GM12801 (cell line): ENCODE results near the gene PAMR1.

Experiments used
- TF ChIP-seq, protein P1 (sequence below): IDR thresholded peaks from one replicate; pipeline ENCODE4 v1.5.1; 2011; ENCODE audit warnings: control low read depth; ENCODE audit not compliant: insufficient read length; ENCODE audit errors: extremely low read depth

PAMR1 gene

DNA sequence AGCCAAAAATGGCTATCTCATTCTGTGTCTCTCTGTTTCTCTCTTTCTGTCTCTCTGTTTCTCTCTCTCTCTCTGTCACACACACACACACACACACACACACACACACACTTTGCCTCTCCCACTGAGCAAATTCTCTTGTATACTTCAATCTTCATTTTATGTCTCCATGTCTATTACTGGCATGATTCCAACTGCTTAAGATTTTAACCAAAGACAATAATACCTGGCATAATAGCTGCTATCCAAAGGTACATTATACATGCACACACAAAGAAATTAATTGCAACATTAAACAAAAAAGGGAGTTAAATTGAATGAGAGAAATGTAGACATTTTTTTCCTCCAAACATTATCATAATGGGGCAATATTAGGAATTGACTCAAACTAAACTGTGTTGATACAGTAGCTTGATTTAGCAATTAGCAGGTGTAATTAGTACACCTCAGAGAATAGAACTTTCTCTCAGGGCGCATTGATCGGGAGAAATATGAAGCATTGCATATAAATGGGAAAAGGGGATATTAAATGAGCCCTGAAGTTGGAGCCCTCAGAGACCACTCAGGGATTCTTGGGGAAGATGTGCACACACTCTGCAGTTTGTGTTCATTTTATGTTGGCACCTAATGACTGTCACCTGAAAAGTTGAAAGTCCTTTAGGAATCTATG is 88.7 kb downstream of the PAMR1 start:
- TF ChIP-seq, protein P1, sequence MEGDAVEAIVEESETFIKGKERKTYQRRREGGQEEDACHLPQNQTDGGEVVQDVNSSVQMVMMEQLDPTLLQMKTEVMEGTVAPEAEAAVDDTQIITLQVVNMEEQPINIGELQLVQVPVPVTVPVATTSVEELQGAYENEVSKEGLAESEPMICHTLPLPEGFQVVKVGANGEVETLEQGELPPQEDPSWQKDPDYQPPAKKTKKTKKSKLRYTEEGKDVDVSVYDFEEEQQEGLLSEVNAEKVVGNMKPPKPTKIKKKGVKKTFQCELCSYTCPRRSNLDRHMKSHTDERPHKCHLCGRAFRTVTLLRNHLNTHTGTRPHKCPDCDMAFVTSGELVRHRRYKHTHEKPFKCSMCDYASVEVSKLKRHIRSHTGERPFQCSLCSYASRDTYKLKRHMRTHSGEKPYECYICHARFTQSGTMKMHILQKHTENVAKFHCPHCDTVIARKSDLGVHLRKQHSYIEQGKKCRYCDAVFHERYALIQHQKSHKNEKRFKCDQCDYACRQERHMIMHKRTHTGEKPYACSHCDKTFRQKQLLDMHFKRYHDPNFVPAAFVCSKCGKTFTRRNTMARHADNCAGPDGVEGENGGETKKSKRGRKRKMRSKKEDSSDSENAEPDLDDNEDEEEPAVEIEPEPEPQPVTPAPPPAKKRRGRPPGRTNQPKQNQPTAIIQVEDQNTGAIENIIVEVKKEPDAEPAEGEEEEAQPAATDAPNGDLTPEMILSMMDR = no peak

DNA sequence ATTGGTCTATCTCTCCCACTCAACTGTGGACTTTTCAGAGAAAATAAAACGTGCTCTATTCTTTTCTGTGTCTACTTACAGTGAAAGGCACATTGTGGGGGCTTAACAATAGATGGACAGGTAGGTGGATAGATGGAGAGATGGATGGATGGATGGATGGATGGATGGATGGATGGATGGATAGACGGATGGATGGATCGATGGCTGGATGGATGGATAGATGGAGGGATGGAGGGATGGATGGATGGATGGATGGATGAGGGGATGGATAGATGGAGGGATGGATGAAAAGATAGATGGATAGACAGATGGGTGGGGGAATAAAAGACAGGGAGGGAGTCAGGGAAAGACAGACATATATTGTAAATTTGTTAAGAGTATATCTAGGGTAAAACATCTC is 91.8 kb downstream of the PAMR1 start:
- TF ChIP-seq, protein P1 = no peak

DNA sequence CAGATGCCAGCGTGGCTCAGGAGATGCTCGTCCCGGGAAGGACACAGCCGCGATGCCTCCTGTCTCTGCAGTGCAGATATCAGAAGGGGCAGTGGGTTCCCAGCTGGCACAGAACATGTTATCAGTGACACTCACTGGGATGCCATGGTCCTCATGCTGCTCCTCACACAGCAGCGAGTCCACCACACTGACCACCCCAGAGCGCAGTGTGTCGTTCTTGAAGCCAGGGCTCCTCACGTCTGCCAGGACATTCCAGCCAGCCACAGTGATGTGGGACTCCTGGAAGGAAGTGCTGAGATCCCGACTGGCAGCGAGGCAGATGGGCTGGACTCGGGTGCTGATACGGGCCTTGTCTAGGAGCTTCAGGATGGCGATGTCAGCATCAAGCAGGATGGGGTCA is 93.0 kb downstream of the PAMR1 start:
- TF ChIP-seq, protein P1 = no peak

DNA sequence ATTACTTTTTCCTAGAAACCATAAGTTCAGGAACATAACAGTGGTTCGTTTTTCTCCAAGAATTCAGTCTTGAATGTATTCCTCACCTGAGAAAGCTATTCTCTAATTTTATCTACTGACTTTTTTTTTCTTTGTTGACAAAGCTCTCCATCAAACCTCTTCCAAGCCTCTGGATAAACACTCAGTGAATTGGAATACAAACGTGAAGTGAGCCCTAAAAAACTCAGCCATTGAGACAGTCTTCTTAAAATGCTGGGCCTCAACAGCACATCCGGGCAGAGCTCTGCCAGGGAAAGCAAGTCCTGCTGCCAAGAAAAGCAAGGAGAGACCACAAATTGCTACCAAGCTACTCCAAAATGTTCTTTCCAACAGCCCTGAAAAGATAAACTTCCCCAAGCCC is 98.3 kb downstream of the PAMR1 start:
- TF ChIP-seq, protein P1 = no peak

DNA sequence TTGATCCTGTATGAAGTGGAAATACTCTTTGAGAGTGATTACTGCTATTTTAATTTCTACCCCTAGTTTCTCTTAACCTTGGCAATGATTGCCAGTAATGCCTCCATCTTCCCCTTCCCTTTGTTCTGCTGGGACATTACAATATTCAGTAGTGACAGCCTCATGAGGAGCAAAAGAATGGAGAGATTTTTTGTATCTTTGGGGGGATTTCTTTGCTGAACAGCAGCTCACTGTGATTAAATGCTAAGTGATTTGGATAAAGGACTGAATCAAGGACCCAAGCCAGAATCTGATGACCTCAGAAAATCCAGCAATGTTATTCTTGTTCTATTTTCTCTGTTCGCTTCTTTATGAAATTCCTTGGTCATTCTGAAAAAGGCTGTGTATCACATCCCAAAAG is 99.1 kb downstream of the PAMR1 start:
- TF ChIP-seq, protein P1 = no peak

DNA sequence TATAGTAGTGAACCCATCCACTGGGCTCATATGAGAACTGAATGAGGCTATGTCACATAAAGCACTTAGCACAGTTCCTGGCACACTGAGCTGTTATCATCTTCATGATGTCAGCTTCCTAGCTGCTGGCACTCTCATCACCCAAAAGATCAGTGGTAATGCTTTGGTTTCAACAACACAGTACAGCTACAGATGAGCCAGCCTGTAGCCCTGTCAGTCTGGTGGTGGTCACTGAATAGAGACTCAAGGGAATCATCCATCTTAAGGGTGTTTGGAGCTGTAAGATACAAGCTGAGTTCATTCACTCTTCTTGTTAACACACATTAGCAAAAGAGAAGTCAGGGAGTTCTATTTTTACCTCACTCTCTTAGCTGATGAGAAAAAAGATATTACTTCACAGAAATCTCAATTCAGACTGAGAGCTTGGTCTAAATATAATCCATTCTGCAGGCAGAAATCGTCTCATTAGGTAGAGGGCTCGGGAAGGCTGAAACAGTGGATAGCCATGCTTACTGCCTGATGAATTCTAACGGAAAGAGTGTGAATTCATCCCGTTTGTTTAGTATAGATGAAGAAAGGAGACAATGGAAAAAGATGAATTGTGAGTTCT is 99.7 kb downstream of the PAMR1 start:
- TF ChIP-seq, protein P1 = no peak

DNA sequence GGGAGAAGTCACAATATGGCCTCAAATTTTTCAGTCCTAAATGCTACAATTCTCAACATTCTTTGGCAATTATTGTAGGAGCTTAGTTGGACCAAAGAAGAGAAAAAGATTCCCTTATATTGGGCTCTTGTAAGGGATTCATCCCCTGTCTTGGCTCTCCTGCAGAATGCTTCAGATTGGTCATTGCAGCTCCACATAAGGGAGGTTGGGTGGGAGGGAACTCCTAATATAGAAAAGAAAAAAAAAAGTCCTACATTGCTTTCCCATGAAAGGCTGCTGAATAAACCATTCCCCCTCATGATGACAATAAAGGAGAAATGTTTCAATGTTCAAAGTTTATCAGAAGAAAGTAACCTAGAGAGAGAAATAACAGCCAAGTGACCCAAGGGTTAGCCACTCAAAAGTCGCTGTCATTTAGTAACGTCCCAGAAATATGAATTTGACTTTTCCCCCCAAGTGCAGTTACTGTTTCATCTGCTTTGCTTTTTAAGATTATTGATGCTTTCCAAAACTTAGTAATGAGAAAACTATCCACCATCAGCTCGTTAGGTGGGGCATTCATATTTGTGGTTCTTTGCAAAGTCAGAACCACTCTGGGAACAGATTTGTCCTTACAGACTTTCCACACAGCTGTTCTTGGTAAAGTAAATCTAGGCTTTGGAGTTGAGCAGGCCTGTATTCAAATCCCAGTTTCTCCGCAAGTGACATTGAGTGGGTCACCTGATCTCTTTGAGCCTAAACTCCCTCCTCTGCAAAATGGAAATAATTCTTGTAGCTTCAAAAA is 101.1 kb downstream of the PAMR1 start:
- TF ChIP-seq, protein P1 = no peak
